HFFc6 (cell line): ENCODE results near the gene HMGXB4. TPM values are rescaled to one million over a fixed set of nuclear protein-coding genes. Genes with fewer than 3 reads are reported as not detected.

Experiments
- DNase-seq: peaks from one replicate; pipeline ENCODE4 v3.0.0-alpha.2; 2018
- H3K27ac Mint-ChIP-seq: 2 replicates; pipeline ENCODE4 v1.8.0; 2020; ENCODE audit warnings: mild to moderate bottlenecking, mixed read lengths
- H3K27me3 Mint-ChIP-seq: 2 replicates; pipeline ENCODE4 v1.8.0; 2021; ENCODE audit warnings: mild to moderate bottlenecking, moderate library complexity, mixed read lengths; ENCODE audit not compliant: insufficient read depth
- H3K36me3 Mint-ChIP-seq: 2 replicates; pipeline ENCODE4 v1.8.0; 2021; ENCODE audit warnings: low read depth, mixed read lengths
- H3K4me1 Mint-ChIP-seq: 2 replicates; pipeline ENCODE4 v1.8.0; 2020; ENCODE audit warnings: low read depth, mixed read lengths
- H3K4me3 Mint-ChIP-seq: 2 replicates; pipeline ENCODE4 v1.8.0; 2020; ENCODE audit warnings: mild to moderate bottlenecking, moderate library complexity, mixed read lengths
- H3K9me3 Mint-ChIP-seq: 2 replicates; pipeline ENCODE4 v1.8.0; 2020; ENCODE audit warnings: mild to moderate bottlenecking, mixed read lengths
- CTCF ChIP-seq: fragments of 200-600 bp; sonication (generic); IDR thresholded peaks from 2 replicates; pipeline ENCODE4 v1.5.0; 2021; ENCODE audit warnings: antibody characterized with exemption, mild to moderate bottlenecking
- long read RNA-seq: library from polyadenylated mRNA; unstranded; transcript quantifications from one replicate; pipeline ENCODE4 v2.0.0, GENCODE V29; 2019
- total RNA-seq, 6 experiments: library from RNA; stranded (reverse); fragmentation: NEBNext Ultra II Directional; extraction: Animal tissue kit (Norgen Biotek cat#: 25700); gene quantifications; 2 replicates in 1 of 6; 3 replicates in 5 of 6; pipeline ENCODE4 v1.2.3, GENCODE V29; 2021

Gene HMGXB4
- total RNA-seq = 10 to 100 TPM; 20.2 to 26.0 (median 24.4) TPM
- long read RNA-seq, transcript HMGXB4-204 (5 exons, 1,325 nt) = major isoform, 6 of 27 reads
- long read RNA-seq, partial matches to known transcripts = 11 of 27 reads
- long read RNA-seq, other reads (novel, unspliced or antisense) = 5 of 27 reads

GRCh38 chr22:35257321-35258190 is at the start of gene HMGXB4:
TSS of gene HMGXB4 (plus strand) at chr22:35257493. CDS start at chr22:35262391, 4,898 bp downstream.
- Mint-ChIP-seq H3K4me3 (peak within 1 kb of the TSS; percentile 98), H3K27me3 (peaks cover 4% of the 10 kb centered on the region), H3K9me3 (no peaks in the 10 kb centered on the region), H3K4me1 (peaks cover 27% of the 10 kb centered on the region), H3K27ac (peak within 1 kb of the TSS; percentile 95), H3K36me3 (peaks cover 20% of the 10 kb centered on the region)
- peak; percentile 38; the same call in 1 of the 2 replicates for TF ChIP-seq CTCF
- DNase-seq = peak; percentile 78

GRCh38 chr22:35208003-35208402 is 49.3 kb upstream of the HMGXB4 start:
- DNase-seq = no peak
- peaks cover 9% of the 10 kb centered on the region for H3K27me3 Mint-ChIP-seq
- H3K36me3 Mint-ChIP-seq = no peaks in the 10 kb centered on the region
- no peak overlapping the region for H3K27ac Mint-ChIP-seq
- H3K9me3 Mint-ChIP-seq = no peaks in the 10 kb centered on the region
- no peak overlapping the region for H3K4me3 Mint-ChIP-seq
- peaks cover 6% of the 10 kb centered on the region for H3K4me1 Mint-ChIP-seq
- no peak for TF ChIP-seq CTCF

- TF ChIP-seq CTCF = no peak
- Mint-ChIP-seq H3K36me3 (no peaks in the 10 kb centered on the region), H3K4me1 (peaks cover 6% of the 10 kb centered on the region), H3K4me3 (no peak overlapping the region), H3K9me3 (no peaks in the 10 kb centered on the region), H3K27ac (no peak overlapping the region), H3K27me3 (peaks cover 9% of the 10 kb centered on the region)
- DNase-seq = no peak
Observed at GRCh38 chr22:35209203-35209602, 48.1 kb upstream of the HMGXB4 start.

GRCh38 chr22:35212009-35212408 is 45.3 kb upstream of the HMGXB4 start:
- Mint-ChIP-seq H3K4me1 (no peaks in the 10 kb centered on the region), H3K27ac (no peak overlapping the region), H3K4me3 (no peak overlapping the region), H3K9me3 (no peaks in the 10 kb centered on the region), H3K27me3 (peaks cover 4% of the 10 kb centered on the region; the same call in 1 of the 2 replicates), H3K36me3 (no peaks in the 10 kb centered on the region)
- TF ChIP-seq CTCF = no peak
- no peak for DNase-seq

- Mint-ChIP-seq H3K4me3 (no peak overlapping the region), H3K36me3 (no peaks in the 10 kb centered on the region), H3K4me1 (0 out of 2 replicates have a peak, but pooled peaks cover under 1% of the 10 kb centered on the region), H3K27me3 (no peaks in the 10 kb centered on the region; the same call in none of the 2 replicates), H3K9me3 (no peaks in the 10 kb centered on the region), H3K27ac (no peak overlapping the region)
- no peak for DNase-seq
- TF ChIP-seq CTCF = no peak
Observed at GRCh38 chr22:35212996-35213395, 44.3 kb upstream of the HMGXB4 start.
